GM08714 (cell line): ENCODE data around the gene ABCA4.

Experiments
- H3K4me3 ChIP-seq: fragments of 200-500 bp; sonication (Bioruptor generic); 2 replicates; pipeline ENCODE4 v1.5.1; 2014; ENCODE audit warnings: mild to moderate bottlenecking, low read length, inconsistent platforms
- ZNF274 ChIP-seq: IDR thresholded peaks from 2 replicates; pipeline ENCODE4 v1.6.1; 2012; ENCODE audit warnings: mild to moderate bottlenecking, low read depth, low read length

The ABCA4 gene

GRCh38 chr1:94093396-94093795 lies 27.6 kb downstream of the ABCA4 start:
- TF ChIP-seq ZNF274, result no peak
- H3K4me3 ChIP-seq, result no peak overlapping the region

GRCh38 chr1:94092210-94092613 lies 28.7 kb downstream of the ABCA4 start:
- no peak for TF ChIP-seq ZNF274
- H3K4me3 ChIP-seq, result no peak overlapping the region

- no peak overlapping the region for H3K4me3 ChIP-seq
- no peak for TF ChIP-seq ZNF274
These were observed 30.2 kb downstream of the ABCA4 start for GRCh38 chr1:94090761-94091160.

- TF ChIP-seq ZNF274, result no peak
- no peak overlapping the region for H3K4me3 ChIP-seq
These were observed 33.8 kb downstream of the ABCA4 start for GRCh38 chr1:94087193-94087592.

- no peak for TF ChIP-seq ZNF274
- H3K4me3 ChIP-seq, result no peak overlapping the region
These were observed 36.4 kb downstream of the ABCA4 start for GRCh38 chr1:94084547-94084946.

GRCh38 chr1:94084085-94084484 lies 36.9 kb downstream of the ABCA4 start:
- H3K4me3 ChIP-seq, result no peak overlapping the region
- no peak for TF ChIP-seq ZNF274

GRCh38 chr1:94083681-94084080 lies 37.3 kb downstream of the ABCA4 start:
- no peak for TF ChIP-seq ZNF274
- no peak overlapping the region for H3K4me3 ChIP-seq

- TF ChIP-seq ZNF274, result no peak
These were observed 39.2 kb downstream of the ABCA4 start for GRCh38 chr1:94081566-94082344.

GRCh38 chr1:94079989-94080388 lies 41.0 kb downstream of the ABCA4 start:
- no peak for TF ChIP-seq ZNF274

More at GRCh38 chr1:94081566-94082344, 39.2 kb downstream of the ABCA4 start:
- no peak overlapping the region for H3K4me3 ChIP-seq

GRCh38 chr1:94079080-94079940 lies 41.6 kb downstream of the ABCA4 start:
- no peak for TF ChIP-seq ZNF274
- H3K4me3 ChIP-seq, result no peak overlapping the region

More at GRCh38 chr1:94079989-94080388, 41.0 kb downstream of the ABCA4 start:
- no peak overlapping the region for H3K4me3 ChIP-seq

- no peak overlapping the region for H3K4me3 ChIP-seq
- TF ChIP-seq ZNF274, result no peak
These were observed 48.0 kb downstream of the ABCA4 start for GRCh38 chr1:94072840-94073522.

- H3K4me3 ChIP-seq, result no peak overlapping the region
- no peak for TF ChIP-seq ZNF274
These were observed 49.0 kb downstream of the ABCA4 start for GRCh38 chr1:94071976-94072375.

- H3K4me3 ChIP-seq, result no peak overlapping the region
These were observed 49.6 kb downstream of the ABCA4 start for GRCh38 chr1:94071391-94071790.

GRCh38 chr1:94070865-94071264 lies 50.1 kb downstream of the ABCA4 start:
- no peak for TF ChIP-seq ZNF274
- no peak overlapping the region for H3K4me3 ChIP-seq

More at GRCh38 chr1:94071391-94071790, 49.6 kb downstream of the ABCA4 start:
- no peak for TF ChIP-seq ZNF274
